Loucy (cell line): Measurements from ENCODE around the gene TAF1B.
A peak's percentile ranks its signal among the peaks of the same experiment; 100 is the strongest.

Source experiments
- H2AFZ ChIP-seq: fragments of 200-600 bp; sonication (generic); 2 replicates; pipeline ENCODE4 v1.6.0; 2016; ENCODE audit warnings: antibody characterized with exemption, mild to moderate bottlenecking, low read length, moderate library complexity
- H3F3A ChIP-seq: fragments of 200-600 bp; 2 replicates; pipeline ENCODE4 v1.6.0; 2016; ENCODE audit warnings: antibody characterized with exemption, low read depth, mild to moderate bottlenecking
- H3K27me3 ChIP-seq: fragments of 200-600 bp; sonication (generic); 2 replicates; pipeline ENCODE4 v1.6.1; 2014; ENCODE audit warnings: low read length, mild to moderate bottlenecking; ENCODE audit not compliant: insufficient read depth, poor library complexity, severe bottlenecking
- H3K36me3 ChIP-seq: fragments of 200-600 bp; sonication (generic); 2 replicates; pipeline ENCODE4 v1.6.1; 2016; ENCODE audit warnings: low read length; ENCODE audit not compliant: insufficient read depth
- H3K4me1 ChIP-seq: fragments of 200-600 bp; sonication (generic); 2 replicates; pipeline ENCODE4 v1.5.1; 2014; ENCODE audit warnings: low read length, mild to moderate bottlenecking; ENCODE audit not compliant: insufficient read depth, poor library complexity, severe bottlenecking
- H3K4me2 ChIP-seq: fragments of 200-600 bp; sonication (generic); 2 replicates; pipeline ENCODE4 v1.6.0; 2014; ENCODE audit warnings: antibody characterized with exemption, low read length, low read depth, mild to moderate bottlenecking; ENCODE audit not compliant: poor library complexity, severe bottlenecking
- H3K4me3 ChIP-seq: fragments of 200-600 bp; sonication (generic); 2 replicates; pipeline ENCODE4 v1.5.1; 2014; ENCODE audit warnings: low read length, mild to moderate bottlenecking, mixed read lengths; ENCODE audit not compliant: poor library complexity, severe bottlenecking
- H3K79me2 ChIP-seq: fragments of 200-600 bp; sonication (generic); 2 replicates; pipeline ENCODE4 v1.6.1; 2014; ENCODE audit warnings: low read length; ENCODE audit not compliant: insufficient read depth
- H3K9ac ChIP-seq: fragments of 200-600 bp; sonication (generic); 2 replicates; pipeline ENCODE4 v1.6.0; 2014; ENCODE audit warnings: mild to moderate bottlenecking, low read depth, low read length, moderate library complexity; ENCODE audit not compliant: poor library complexity, severe bottlenecking
- H3K9me2 ChIP-seq: fragments of 200-600 bp; sonication (generic); replicated peaks from 2 replicates; pipeline ENCODE4 v1.6.1; 2016; ENCODE audit warnings: low read depth, low read length, mixed read lengths
- H3K9me3 ChIP-seq: fragments of 200-600 bp; sonication (generic); 2 replicates; pipeline ENCODE4 v1.6.1; 2014; ENCODE audit warnings: mild to moderate bottlenecking, antibody characterized with exemption, low read length, low read depth; ENCODE audit not compliant: insufficient read depth
- H4K20me1 ChIP-seq: fragments of 200-600 bp; sonication (generic); 2 replicates; pipeline ENCODE4 v1.6.0; 2014; ENCODE audit warnings: antibody characterized with exemption, low read length, mild to moderate bottlenecking; ENCODE audit not compliant: insufficient read depth, poor library complexity, severe bottlenecking
- EZH2phosphoT487 ChIP-seq: fragments of 200-600 bp; IDR thresholded peaks from 2 replicates; pipeline ENCODE4 v1.6.1; 2018; ENCODE audit warnings: antibody characterized with exemption, mild to moderate bottlenecking, moderate library complexity, borderline replicate concordance
- TF ChIP-seq, protein P1 (sequence below): fragments of 200-600 bp; sonication (generic); conservative IDR thresholded peaks from 2 replicates; pipeline ENCODE4 v1.5.1; 2014; ENCODE audit warnings: mild to moderate bottlenecking, antibody characterized with exemption, low read length

TAF1B gene

DNA sequence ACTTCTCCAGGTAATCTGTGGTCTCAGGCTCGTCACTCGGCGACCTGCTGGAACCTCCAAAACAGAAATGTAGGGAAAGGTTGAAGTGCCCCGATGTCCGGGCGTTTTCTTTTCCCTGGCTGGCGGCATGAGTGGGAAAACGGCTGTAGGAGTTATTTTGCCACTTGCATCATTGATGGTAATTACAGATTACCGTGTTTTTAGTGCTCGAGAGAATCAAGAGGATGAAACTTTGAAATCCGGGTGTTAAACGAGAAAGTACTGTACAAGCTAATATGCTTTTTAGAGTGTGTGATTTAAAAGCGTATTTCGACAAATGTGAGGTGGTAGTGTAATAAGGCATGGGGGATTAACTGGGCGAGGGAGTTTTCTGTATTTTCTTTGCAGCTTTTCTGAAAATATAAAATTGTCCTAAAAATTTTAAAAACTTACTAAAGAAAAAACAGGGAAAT, 109.0 kb downstream of the TAF1B start:
- H2AFZ ChIP-seq = peak overlapping the region; percentile 9; the same call in 1 of the 2 replicates
- H3K9me2 ChIP-seq = no peaks in the 10 kb centered on the region
- no peaks in the 10 kb centered on the region; the same call in 1 of the 2 replicates for H3F3A ChIP-seq
- H3K9me3 ChIP-seq = no peaks in the 10 kb centered on the region
- peak overlapping the region; percentile 52 for H3K9ac ChIP-seq
- H3K79me2 ChIP-seq = peaks cover 13% of the 10 kb centered on the region
- peak overlapping the region; percentile 82 for H3K4me3 ChIP-seq
- no peaks in the 10 kb centered on the region for H3K27me3 ChIP-seq
- TF ChIP-seq, protein P1, sequence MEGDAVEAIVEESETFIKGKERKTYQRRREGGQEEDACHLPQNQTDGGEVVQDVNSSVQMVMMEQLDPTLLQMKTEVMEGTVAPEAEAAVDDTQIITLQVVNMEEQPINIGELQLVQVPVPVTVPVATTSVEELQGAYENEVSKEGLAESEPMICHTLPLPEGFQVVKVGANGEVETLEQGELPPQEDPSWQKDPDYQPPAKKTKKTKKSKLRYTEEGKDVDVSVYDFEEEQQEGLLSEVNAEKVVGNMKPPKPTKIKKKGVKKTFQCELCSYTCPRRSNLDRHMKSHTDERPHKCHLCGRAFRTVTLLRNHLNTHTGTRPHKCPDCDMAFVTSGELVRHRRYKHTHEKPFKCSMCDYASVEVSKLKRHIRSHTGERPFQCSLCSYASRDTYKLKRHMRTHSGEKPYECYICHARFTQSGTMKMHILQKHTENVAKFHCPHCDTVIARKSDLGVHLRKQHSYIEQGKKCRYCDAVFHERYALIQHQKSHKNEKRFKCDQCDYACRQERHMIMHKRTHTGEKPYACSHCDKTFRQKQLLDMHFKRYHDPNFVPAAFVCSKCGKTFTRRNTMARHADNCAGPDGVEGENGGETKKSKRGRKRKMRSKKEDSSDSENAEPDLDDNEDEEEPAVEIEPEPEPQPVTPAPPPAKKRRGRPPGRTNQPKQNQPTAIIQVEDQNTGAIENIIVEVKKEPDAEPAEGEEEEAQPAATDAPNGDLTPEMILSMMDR = no peak
- TF ChIP-seq EZH2phosphoT487 = no peak
- peak overlapping the region; percentile 64 for H3K4me2 ChIP-seq
- H3K4me1 ChIP-seq = peaks cover 38% of the 10 kb centered on the region
- no peaks in the 10 kb centered on the region for H3K36me3 ChIP-seq
- no peaks in the 10 kb centered on the region for H4K20me1 ChIP-seq

DNA sequence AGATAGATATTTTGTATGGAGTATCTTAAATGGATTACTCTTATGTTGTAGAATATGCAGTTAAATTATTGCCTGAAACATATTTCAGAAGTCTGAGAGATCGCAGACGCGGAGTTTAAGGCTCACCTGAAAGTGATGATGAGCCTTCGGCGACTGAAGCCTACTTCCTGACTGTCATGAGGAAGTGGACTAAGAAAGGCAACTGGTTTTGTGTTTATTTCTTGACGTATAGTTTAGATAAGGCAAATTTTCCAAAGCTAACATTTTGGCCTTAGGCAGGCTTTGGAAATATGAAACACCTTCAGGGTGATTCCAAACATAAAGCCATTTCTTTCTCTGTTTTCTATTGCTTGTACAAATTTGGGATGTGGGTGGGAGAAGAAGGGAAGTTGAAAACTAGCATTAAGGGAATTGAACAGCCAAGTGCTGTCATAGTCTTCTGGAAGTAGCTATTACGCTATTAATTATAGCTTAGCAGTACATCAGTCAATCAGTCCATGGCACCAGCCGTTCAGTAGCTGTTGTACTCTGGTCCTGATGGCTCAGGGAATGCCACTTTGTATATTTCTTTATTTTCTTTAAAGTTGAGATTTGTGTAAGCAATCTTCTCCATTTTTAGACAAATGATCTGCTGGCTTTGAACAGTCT, 109.7 kb downstream of the TAF1B start:
- H3K4me3 ChIP-seq = peak overlapping the region; percentile 82
- no peaks in the 10 kb centered on the region for H3K9me2 ChIP-seq
- TF ChIP-seq, protein P1 = no peak
- TF ChIP-seq EZH2phosphoT487 = no peak
- H3K27me3 ChIP-seq = no peaks in the 10 kb centered on the region
- H3K9ac ChIP-seq = peak overlapping the region; percentile 11
- H2AFZ ChIP-seq = 0 out of 2 replicates have a peak overlapping the region, but pooled peaks have one; percentile 9
- H4K20me1 ChIP-seq = no peaks in the 10 kb centered on the region
- no peaks in the 10 kb centered on the region for H3K9me3 ChIP-seq
- no peaks in the 10 kb centered on the region; the same call in 1 of the 2 replicates for H3F3A ChIP-seq
- peaks cover 38% of the 10 kb centered on the region for H3K4me1 ChIP-seq
- H3K79me2 ChIP-seq = peaks cover 13% of the 10 kb centered on the region
- peak overlapping the region; percentile 64 for H3K4me2 ChIP-seq
- no peaks in the 10 kb centered on the region for H3K36me3 ChIP-seq

DNA sequence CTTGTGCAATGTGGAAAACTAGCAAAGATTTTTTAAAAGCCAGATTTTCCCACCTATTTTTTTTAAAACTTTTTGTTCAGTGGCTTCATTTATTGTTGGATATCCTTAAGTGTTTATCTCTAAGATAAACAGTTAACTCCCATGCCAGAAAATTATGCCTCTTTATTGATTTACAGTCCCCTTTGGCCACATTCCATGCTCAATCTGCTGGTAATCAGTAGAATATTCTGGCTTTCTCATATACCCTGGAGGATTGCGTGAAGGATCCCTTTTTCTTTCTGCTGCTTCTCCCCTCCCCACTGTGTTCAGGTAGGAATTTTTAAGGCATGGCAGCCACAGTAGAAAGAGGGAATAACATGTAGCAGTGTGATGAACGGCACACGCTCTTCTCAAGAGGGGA, 110.9 kb downstream of the TAF1B start:
- no peak overlapping the region for H3K4me3 ChIP-seq
- H3K4me2 ChIP-seq = peak overlapping the region; percentile 64
- H3K27me3 ChIP-seq = no peaks in the 10 kb centered on the region
- no peak overlapping the region for H3K9ac ChIP-seq
- TF ChIP-seq, protein P1 = no peak
- no peak for TF ChIP-seq EZH2phosphoT487
- H3K9me2 ChIP-seq = no peaks in the 10 kb centered on the region
- peaks cover 43% of the 10 kb centered on the region for H3K4me1 ChIP-seq
- peaks cover 13% of the 10 kb centered on the region for H3K79me2 ChIP-seq
- no peak overlapping the region for H2AFZ ChIP-seq
- no peaks in the 10 kb centered on the region for H3K36me3 ChIP-seq
- no peaks in the 10 kb centered on the region for H3K9me3 ChIP-seq
- no peaks in the 10 kb centered on the region; the same call in 1 of the 2 replicates for H3F3A ChIP-seq
- H4K20me1 ChIP-seq = no peaks in the 10 kb centered on the region
